HUES48 (cell line): ENCODE measurements around the gene LRRC55.

Experiments used
- H3K27ac ChIP-seq: one replicate; pipeline ENCODE4 v1.7.0; 2013; ENCODE audit warnings: low read depth, low read length, inconsistent platforms
- H3K27me3 ChIP-seq: 2 replicates; pipeline ENCODE4 v1.6.1; 2013; ENCODE audit warnings: mild to moderate bottlenecking, low read length; ENCODE audit not compliant: control insufficient read depth, insufficient read depth
- H3K36me3 ChIP-seq: 2 replicates; pipeline ENCODE4 v1.6.1; 2013; ENCODE audit warnings: low read length; ENCODE audit not compliant: control insufficient read depth, insufficient read depth
- H3K4me1 ChIP-seq: 2 replicates; pipeline ENCODE4 v1.6.1; 2013; ENCODE audit warnings: mild to moderate bottlenecking, low read length; ENCODE audit not compliant: control insufficient read depth, insufficient read depth
- H3K4me3 ChIP-seq: 2 replicates; pipeline ENCODE4 v1.5.1; 2013; ENCODE audit warnings: mild to moderate bottlenecking, low read depth, low read length
- H3K9ac ChIP-seq: 2 replicates; pipeline ENCODE4 v1.6.1; 2013; ENCODE audit warnings: mild to moderate bottlenecking, low read depth, low read length, moderate library complexity
- H3K9me3 ChIP-seq: 2 replicates; pipeline ENCODE4 v1.6.1; 2013; ENCODE audit warnings: low read length; ENCODE audit not compliant: control insufficient read depth, insufficient read depth

LRRC55 gene, protein sequence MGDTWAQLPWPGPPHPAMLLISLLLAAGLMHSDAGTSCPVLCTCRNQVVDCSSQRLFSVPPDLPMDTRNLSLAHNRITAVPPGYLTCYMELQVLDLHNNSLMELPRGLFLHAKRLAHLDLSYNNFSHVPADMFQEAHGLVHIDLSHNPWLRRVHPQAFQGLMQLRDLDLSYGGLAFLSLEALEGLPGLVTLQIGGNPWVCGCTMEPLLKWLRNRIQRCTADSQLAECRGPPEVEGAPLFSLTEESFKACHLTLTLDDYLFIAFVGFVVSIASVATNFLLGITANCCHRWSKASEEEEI

DNA sequence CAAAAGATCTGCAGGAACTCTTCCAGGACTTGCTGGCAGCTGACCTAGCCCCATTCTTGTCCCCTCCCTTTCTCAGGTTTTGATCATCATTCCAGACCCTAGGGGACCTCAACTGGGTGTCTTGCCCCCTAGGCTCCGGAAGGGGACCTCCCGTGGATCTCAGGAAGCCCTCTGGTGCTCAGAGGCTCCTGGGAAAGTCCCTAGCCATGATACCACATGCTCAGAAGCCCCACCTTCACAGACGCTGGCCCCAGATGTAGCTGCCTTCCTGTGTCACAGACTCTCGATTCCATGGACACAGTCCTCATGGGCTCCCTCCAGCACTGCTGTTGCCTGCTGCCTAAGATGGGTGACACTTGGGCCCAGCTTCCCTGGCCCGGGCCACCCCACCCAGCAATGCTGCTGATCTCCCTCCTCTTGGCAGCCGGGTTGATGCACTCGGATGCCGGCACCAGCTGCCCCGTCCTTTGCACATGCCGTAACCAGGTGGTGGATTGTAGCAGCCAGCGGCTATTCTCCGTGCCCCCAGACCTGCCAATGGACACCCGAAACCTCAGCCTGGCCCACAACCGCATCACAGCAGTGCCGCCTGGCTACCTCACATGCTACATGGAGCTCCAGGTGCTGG is at the start of gene LRRC55:
Gene LRRC55 (plus strand): TSS at position 276 of the 628 bp plus-strand sequence. CDS start 70 bp downstream, at position 346.
- H3K36me3 ChIP-seq: no peaks in the 10 kb centered on the region
- H3K4me1 ChIP-seq: peaks cover 9% of the 10 kb centered on the region; the same call in 1 of the 2 replicates
- H3K27me3 ChIP-seq: peaks cover 34% of the 10 kb centered on the region
- peak within 1 kb of the TSS; percentile 64 for H3K4me3 ChIP-seq
- no peak within 1 kb of the TSS for H3K27ac ChIP-seq
- no peak within 1 kb of the TSS for H3K9ac ChIP-seq
- no peaks in the 10 kb centered on the region for H3K9me3 ChIP-seq

DNA sequence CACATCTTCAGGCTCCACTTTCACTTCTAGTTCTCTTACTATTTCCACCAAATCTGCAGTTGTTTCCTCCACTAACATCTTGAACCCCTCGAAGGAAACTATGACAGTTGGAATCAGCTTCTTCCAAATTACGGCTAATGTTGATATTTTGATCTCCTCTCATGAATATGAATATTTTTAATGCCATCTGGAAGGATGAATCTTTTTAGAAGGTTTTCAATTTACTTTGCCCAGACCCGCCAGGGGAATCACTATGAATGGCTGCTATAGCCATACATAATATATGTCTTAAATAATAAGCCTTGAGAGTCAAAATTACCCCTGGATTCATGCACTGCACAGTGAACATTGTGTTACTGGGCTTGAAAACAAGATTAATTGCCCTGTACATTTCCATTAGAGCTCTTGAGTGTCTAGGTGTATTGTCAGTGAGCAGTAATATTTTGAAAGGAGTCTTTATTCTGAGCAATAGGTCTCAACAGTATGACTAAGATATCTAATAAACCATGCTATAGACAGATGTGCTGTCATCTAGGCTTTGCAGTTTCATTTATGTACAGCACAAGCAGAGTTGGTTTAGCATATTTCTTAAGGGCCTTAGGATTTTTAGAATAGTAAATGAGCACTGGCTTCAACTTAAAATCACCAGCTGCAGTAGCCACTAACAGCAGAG is 48.3 kb upstream of the LRRC55 start:
- H3K27me3 ChIP-seq: no peaks in the 10 kb centered on the region
- no peaks in the 10 kb centered on the region for H3K36me3 ChIP-seq
- no peak overlapping the region for H3K4me3 ChIP-seq
- H3K9me3 ChIP-seq: no peaks in the 10 kb centered on the region
- H3K9ac ChIP-seq: no peak overlapping the region
- H3K4me1 ChIP-seq: no peaks in the 10 kb centered on the region
- H3K27ac ChIP-seq: no peak overlapping the region

DNA sequence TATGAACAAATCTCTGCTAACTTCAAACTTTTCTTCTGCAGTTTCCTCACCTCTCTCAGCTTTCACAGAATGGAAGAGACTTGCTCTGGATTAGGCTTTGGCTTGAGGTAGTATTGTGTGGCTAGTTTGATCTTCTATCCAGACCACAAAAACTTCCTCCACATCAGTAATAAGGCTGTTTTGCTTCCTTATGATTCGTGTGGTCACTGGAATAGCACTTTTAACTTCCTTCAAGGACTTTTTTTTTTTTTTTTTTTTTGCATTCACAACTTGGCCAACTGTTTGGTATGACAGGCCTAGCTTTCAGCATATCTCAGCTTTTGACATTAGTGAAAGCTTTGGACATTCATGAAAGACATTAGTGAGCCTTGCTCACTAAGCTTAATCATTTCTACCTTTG is 47.5 kb upstream of the LRRC55 start:
- Histone ChIP-seq H3K4me3 (no peak overlapping the region), H3K27ac (no peak overlapping the region), H3K36me3 (no peaks in the 10 kb centered on the region), H3K4me1 (no peaks in the 10 kb centered on the region), H3K9me3 (no peaks in the 10 kb centered on the region), H3K9ac (no peak overlapping the region), H3K27me3 (no peaks in the 10 kb centered on the region)

DNA sequence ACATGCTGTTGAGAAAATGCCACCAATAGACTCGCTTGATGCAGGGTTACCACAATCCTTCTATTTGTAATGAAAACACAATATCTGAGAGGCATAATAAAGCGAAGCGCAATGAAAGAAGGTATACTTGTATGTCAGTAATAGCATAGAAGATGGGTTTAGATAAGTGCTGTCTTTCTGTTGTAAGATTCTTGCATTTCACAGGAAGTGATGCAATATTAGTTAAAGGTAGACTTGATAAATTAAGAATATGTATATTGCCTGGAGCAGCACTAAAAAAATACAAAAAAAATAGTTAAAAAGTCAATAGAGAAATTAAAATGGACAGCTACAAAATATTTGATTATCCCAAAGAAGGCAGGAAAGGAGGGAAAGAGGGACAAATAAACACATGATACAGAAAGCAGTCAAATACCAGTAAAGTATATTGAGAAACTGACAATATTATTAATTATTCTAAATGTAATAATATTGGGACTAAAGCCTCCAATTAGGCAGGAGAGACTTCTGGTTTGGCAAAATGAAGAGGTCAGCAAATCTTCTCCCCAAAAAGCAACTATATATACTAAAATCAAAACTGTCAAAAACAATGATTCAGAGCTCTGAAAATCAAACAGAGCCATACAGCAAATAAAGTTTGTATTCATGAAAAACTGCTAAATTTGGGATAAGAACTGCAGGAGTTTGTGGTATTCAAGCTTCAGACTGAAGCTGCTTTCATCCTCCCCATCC is 46.6 kb upstream of the LRRC55 start:
- H3K9ac ChIP-seq: no peak overlapping the region
- no peaks in the 10 kb centered on the region for H3K4me1 ChIP-seq
- H3K27ac ChIP-seq: no peak overlapping the region
- H3K9me3 ChIP-seq: no peaks in the 10 kb centered on the region
- no peak overlapping the region for H3K4me3 ChIP-seq
- H3K27me3 ChIP-seq: no peaks in the 10 kb centered on the region
- no peaks in the 10 kb centered on the region for H3K36me3 ChIP-seq

DNA sequence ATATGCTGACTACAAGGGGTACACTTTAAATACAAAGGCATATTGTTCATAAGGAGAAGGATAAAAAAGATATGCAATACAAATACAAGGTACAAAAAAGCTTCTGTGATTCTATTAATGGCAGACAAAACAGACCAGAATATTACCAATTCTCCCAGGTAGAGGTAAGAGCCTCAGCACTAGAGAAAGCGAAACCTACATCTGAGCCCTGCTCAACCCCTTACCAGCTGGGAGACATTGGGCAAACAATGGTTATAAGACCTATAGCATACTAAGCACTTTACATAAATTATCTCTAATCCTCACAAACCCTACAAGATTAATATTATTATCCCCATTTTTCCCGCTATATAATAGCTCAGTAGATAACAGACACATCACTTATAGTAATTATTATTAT is 41.2 kb upstream of the LRRC55 start:
- no peaks in the 10 kb centered on the region for H3K36me3 ChIP-seq
- no peak overlapping the region for H3K4me3 ChIP-seq
- H3K4me1 ChIP-seq: no peaks in the 10 kb centered on the region
- no peaks in the 10 kb centered on the region for H3K9me3 ChIP-seq
- H3K27me3 ChIP-seq: no peaks in the 10 kb centered on the region
- H3K9ac ChIP-seq: no peak overlapping the region
- no peak overlapping the region for H3K27ac ChIP-seq

DNA sequence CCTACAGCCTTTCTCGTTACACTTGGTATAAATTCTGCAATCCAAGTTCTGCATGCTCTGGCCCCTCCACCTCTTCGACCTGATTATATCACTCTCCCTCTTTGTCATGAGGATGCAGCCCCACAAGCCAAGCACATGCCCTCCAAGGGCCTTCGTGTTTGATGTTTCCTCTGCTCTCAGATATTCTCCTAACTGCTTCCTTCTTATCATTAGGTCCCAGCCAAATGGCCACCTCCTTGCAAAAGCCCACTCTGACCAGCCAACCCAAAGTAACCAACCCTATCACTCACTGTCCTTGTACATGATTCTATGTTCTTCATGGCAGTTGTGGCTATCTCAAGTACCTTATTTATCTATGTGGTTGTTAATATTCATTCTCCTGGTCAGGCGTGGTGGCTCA is 38.3 kb upstream of the LRRC55 start:
- Histone ChIP-seq H3K36me3 (no peaks in the 10 kb centered on the region), H3K9ac (no peak overlapping the region), H3K27ac (no peak overlapping the region), H3K9me3 (no peaks in the 10 kb centered on the region), H3K27me3 (no peaks in the 10 kb centered on the region), H3K4me3 (no peak overlapping the region), H3K4me1 (no peaks in the 10 kb centered on the region)

DNA sequence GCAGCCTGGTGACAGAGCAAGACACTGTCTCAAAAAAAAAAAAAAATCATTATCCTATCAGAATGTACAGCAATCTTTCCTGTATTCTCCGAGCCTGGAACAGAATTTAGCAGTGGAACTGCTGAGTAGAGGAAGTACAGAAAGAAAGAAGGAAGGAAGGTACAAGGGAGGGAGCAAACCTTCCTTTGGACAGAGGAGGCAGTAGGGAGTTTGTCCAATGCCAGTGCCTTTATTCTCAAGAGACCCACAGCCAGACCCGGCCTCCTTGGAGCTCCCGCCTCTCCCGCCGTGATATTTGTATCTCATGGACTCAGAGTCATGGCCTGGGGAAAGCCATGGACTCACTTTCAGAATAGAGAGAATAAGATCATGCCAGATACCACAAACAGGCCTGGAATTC is 37.7 kb upstream of the LRRC55 start:
- H3K27ac ChIP-seq: no peak overlapping the region
- no peaks in the 10 kb centered on the region for H3K4me1 ChIP-seq
- H3K9ac ChIP-seq: no peak overlapping the region
- no peaks in the 10 kb centered on the region for H3K36me3 ChIP-seq
- H3K27me3 ChIP-seq: no peaks in the 10 kb centered on the region
- H3K9me3 ChIP-seq: no peaks in the 10 kb centered on the region
- H3K4me3 ChIP-seq: no peak overlapping the region

DNA sequence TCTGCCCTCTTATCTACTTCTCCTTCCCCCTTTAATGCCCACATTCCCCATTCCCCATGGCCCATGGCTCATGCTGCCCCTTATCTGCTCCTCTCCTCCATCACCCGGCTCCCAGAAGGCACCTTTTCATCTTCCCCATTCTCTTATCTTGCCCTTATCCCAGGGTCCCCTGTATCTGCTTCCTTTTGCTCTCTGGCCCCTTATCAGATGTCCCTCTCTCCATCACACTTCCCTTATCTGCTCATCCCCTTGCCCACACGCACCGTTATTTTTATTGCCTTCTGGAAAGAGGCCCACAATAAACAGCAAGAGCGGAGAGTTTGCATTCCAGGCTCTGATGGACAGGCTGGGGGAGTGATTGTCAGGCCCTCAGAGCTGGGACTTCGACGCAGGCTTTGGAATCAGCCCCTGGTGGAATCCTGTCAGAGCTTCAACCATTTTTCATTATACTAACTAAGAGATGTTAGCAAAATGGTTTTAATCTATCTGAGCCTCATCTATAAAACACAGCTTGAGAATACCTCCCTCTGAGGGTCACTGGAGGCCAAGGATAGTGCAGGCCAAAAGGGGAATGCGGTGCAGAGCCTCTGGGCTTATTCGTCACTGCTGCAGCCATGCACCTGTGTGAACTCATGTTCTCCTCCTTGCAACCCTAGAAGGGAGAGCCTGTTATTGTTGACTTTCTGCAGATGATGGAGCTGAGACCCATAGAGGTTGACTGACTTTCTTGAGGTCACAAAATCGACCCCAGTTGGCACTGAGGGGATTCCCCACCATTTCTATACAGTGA is 37.0 kb upstream of the LRRC55 start:
- H3K4me3 ChIP-seq: no peak overlapping the region
- no peak overlapping the region for H3K9ac ChIP-seq
- H3K9me3 ChIP-seq: no peaks in the 10 kb centered on the region
- H3K27ac ChIP-seq: no peak overlapping the region
- no peaks in the 10 kb centered on the region for H3K4me1 ChIP-seq
- no peaks in the 10 kb centered on the region for H3K36me3 ChIP-seq
- H3K27me3 ChIP-seq: no peaks in the 10 kb centered on the region

DNA sequence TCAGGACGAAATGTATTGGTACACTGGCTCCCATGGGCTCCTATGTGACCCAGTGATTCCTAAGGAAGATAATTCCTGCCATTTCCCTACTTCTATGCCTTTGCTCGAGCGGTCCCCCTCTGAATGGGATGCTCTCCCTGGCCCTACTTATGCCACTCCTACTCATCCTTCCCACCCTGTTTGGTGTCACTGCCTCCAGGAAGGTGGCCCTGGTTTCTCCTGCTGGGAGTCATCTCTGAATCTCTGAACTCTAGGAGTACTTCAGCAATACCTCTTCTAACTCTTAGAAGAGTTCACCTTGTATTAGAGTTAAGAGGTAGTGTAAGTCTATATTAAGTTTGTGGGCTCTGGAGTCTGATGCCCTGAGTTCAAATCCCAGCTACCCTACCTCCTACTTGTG is 35.5 kb upstream of the LRRC55 start:
- Histone ChIP-seq H3K27me3 (no peaks in the 10 kb centered on the region), H3K4me3 (no peak overlapping the region)

DNA sequence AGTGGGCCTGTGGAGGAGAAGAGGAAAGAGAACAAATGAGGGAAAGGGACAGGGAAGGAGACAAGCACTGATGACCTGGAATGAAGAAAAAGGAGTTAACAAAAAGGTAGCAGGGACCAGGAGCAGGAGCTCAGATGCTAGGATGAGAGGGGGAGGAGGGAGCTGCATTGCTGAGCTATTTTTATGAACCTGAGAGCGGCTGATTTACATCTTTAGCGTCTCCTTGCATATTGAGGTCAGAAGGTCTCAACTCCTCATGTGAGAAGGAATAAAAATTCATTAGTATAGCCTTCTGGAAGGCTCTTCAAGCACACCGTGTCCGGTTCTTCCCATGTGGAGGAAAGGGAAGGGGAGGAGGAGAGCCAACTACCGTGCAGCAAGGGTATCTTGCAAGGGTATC is 33.1 kb upstream of the LRRC55 start:
- no peaks in the 10 kb centered on the region for H3K36me3 ChIP-seq

More for the DNA sequence above, 35.5 kb upstream of the LRRC55 start:
- Histone ChIP-seq H3K4me1 (no peaks in the 10 kb centered on the region), H3K9me3 (no peaks in the 10 kb centered on the region), H3K36me3 (no peaks in the 10 kb centered on the region), H3K27ac (no peak overlapping the region), H3K9ac (no peak overlapping the region)

More for the DNA sequence above, 33.1 kb upstream of the LRRC55 start:
- Histone ChIP-seq H3K4me1 (0 out of 2 replicates have a peak, but pooled peaks cover 4% of the 10 kb centered on the region), H3K9ac (no peak overlapping the region), H3K9me3 (no peaks in the 10 kb centered on the region), H3K27ac (no peak overlapping the region), H3K4me3 (no peak overlapping the region), H3K27me3 (no peaks in the 10 kb centered on the region)
